GM12878 (cell line): Measurements from ENCODE around the gene KDM8. TPM values are rescaled to one million over a fixed set of nuclear protein-coding genes. Genes with fewer than 3 reads are reported as not detected.
A peak's percentile ranks its signal among the peaks of the same experiment; 100 is the strongest.

Experiments
- BCLAF1 ChIP-seq: fragments of 450-650 bp; IDR thresholded peaks from 2 replicates; pipeline ENCODE4 v1.6.1; 2017; ENCODE audit warnings: antibody characterized with exemption, mild to moderate bottlenecking, moderate library complexity
- CHD1 ChIP-seq: IDR thresholded peaks from 2 replicates; pipeline ENCODE4 v1.6.1; 2012; ENCODE audit warnings: low read depth, low read length, improper control_type of control experiment
- CREB1 ChIP-seq: IDR thresholded peaks from 2 replicates; pipeline ENCODE4 v1.6.1; 2012; ENCODE audit warnings: low read depth, mild to moderate bottlenecking, inconsistent platforms
- POU2F2 ChIP-seq: IDR thresholded peaks from 3 replicates; pipeline ENCODE4 v1.6.1; 2011; ENCODE audit warnings: low read depth, mild to moderate bottlenecking, low read length, borderline replicate concordance
- REST ChIP-seq: IDR thresholded peaks from 2 replicates; pipeline ENCODE4 v1.6.1; 2012; ENCODE audit warnings: mild to moderate bottlenecking, low read depth, low read length
- SMAD5 ChIP-seq: IDR thresholded peaks from 2 replicates; pipeline ENCODE4 v1.6.1; 2016; ENCODE audit warnings: antibody characterized with exemption, low read depth
- STAT1 ChIP-seq: fragments of 450-650 bp; conservative IDR thresholded peaks from 2 replicates; pipeline ENCODE4 v1.6.1; 2014; ENCODE audit warnings: antibody characterized with exemption, mild to moderate bottlenecking
- TCF3 ChIP-seq: IDR thresholded peaks from 2 replicates; pipeline ENCODE4 v1.6.1; 2012; ENCODE audit warnings: low read depth, mild to moderate bottlenecking, low read length, borderline replicate concordance; ENCODE audit not compliant: insufficient read depth
- YY1 ChIP-seq: IDR thresholded peaks from 2 replicates; pipeline ENCODE4 v1.6.1; 2011; ENCODE audit warnings: low read depth, mild to moderate bottlenecking, low read length
- ZBED1 ChIP-seq: IDR thresholded peaks from 2 replicates; pipeline ENCODE4 v1.6.1; 2016; ENCODE audit warnings: borderline replicate concordance
- polyA plus RNA-seq, 11 experiments: library from polyadenylated mRNA; depleted of rRNA in 4 of 11; unstranded in 6 of 11; stranded (reverse) in 5 of 11; fragments of >200 nt; fragmentation: Nextera tagmentation in 4 of 11; fragmentation: Illumina TruSeq in 1 of 11; extraction: Ambion mirVana in 4 of 11; extraction: Trizol in 1 of 11; gene quantifications; 1 replicate in 1 of 11; 2 replicates in 10 of 11; pipeline versions ENCODE4 v1.2.1 to v1.2.3, GENCODE V29; 2011 to 2016; ENCODE audit warnings: inconsistent platforms in 2 of 11, missing spikeins in 2 of 11, low read depth in 1 of 11
- total RNA-seq, 4 experiments: library from RNA; depleted of rRNA in 3 of 4; stranded (reverse); fragments of >200 nt in 3 of 4; fragmentation: Illumina TruSeq in 1 of 4; extraction: Trizol in 1 of 4; gene quantifications; 2 replicates each; pipeline versions ENCODE4 v1.2.1 to v1.2.3, GENCODE V29; 2013 to 2021
- TF ChIP-seq, protein P1 (sequence below): fragments of 450-650 bp; IDR thresholded peaks from 2 replicates; pipeline ENCODE4 v1.6.1; 2017; ENCODE audit warnings: mild to moderate bottlenecking, moderate library complexity
- TF ChIP-seq, protein P2 (sequence below): fragments of 450-650 bp; formaldehyde crosslinking; IDR thresholded peaks from 2 replicates; pipeline ENCODE4 v1.4.0; 2022; ENCODE audit warnings: mild to moderate bottlenecking, moderate library complexity

The KDM8 gene
- total and polyA plus RNA-seq, 10 of the 15 experiments (the other 5 are each of a cell fraction or from before 2014, with no cell fraction given), result 0.79 to 8.9 (median 5.8) TPM

GRCh38 chr16:27202923-27203506 lies 311 bp upstream of the KDM8 start (continued):
- no peak for TF ChIP-seq BCLAF1
- TF ChIP-seq CREB1, result peak; percentile 92
- no peak for TF ChIP-seq TCF3
- TF ChIP-seq, protein P1, sequence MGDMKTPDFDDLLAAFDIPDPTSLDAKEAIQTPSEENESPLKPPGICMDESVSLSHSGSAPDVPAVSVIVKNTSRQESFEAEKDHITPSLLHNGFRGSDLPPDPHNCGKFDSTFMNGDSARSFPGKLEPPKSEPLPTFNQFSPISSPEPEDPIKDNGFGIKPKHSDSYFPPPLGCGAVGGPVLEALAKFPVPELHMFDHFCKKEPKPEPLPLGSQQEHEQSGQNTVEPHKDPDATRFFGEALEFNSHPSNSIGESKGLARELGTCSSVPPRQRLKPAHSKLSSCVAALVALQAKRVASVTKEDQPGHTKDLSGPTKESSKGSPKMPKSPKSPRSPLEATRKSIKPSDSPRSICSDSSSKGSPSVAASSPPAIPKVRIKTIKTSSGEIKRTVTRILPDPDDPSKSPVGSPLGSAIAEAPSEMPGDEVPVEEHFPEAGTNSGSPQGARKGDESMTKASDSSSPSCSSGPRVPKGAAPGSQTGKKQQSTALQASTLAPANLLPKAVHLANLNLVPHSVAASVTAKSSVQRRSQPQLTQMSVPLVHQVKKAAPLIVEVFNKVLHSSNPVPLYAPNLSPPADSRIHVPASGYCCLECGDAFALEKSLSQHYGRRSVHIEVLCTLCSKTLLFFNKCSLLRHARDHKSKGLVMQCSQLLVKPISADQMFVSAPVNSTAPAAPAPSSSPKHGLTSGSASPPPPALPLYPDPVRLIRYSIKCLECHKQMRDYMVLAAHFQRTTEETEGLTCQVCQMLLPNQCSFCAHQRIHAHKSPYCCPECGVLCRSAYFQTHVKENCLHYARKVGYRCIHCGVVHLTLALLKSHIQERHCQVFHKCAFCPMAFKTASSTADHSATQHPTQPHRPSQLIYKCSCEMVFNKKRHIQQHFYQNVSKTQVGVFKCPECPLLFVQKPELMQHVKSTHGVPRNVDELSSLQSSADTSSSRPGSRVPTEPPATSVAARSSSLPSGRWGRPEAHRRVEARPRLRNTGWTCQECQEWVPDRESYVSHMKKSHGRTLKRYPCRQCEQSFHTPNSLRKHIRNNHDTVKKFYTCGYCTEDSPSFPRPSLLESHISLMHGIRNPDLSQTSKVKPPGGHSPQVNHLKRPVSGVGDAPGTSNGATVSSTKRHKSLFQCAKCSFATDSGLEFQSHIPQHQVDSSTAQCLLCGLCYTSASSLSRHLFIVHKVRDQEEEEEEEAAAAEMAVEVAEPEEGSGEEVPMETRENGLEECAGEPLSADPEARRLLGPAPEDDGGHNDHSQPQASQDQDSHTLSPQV, result no peak
- TF ChIP-seq REST, result no peak
- no peak for TF ChIP-seq STAT1
- 0 out of 2 replicates have a peak, but pooled peaks have one; percentile 4 for TF ChIP-seq SMAD5
- TF ChIP-seq, protein P2, sequence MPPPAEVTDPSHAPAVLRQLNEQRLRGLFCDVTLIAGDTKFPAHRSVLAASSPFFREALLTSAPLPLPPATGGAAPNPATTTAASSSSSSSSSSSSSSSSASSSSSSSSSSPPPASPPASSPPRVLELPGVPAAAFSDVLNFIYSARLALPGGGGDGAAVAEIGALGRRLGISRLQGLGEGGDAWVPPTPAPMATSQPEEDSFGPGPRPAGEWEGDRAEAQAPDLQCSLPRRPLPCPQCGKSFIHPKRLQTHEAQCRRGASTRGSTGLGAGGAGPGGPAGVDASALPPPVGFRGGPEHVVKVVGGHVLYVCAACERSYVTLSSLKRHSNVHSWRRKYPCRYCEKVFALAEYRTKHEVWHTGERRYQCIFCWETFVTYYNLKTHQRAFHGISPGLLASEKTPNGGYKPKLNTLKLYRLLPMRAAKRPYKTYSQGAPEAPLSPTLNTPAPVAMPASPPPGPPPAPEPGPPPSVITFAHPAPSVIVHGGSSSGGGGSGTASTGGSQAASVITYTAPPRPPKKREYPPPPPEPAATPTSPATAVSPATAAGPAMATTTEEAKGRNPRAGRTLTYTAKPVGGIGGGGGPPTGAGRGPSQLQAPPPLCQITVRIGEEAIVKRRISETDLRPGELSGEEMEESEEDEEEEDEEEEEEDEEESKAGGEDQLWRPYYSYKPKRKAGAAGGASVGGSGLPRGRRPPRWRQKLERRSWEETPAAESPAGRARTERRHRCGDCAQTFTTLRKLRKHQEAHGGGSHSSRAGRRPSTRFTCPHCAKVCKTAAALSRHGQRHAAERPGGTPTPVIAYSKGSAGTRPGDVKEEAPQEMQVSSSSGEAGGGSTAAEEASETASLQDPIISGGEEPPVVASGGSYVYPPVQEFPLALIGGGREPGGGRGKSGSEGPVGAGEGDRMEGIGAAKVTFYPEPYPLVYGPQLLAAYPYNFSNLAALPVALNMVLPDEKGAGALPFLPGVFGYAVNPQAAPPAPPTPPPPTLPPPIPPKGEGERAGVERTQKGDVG (CRISPR knock-in tag), result no peak
- 0 out of 3 replicates have a peak, but pooled peaks have one; percentile 66 for TF ChIP-seq POU2F2
- TF ChIP-seq ZBED1, result no peak
- TF ChIP-seq YY1, result peak; percentile 90
- TF ChIP-seq CHD1, result no peak
